GM23338 (cell line): ENCODE results near the gene MKX. TPM values are rescaled to one million over a fixed set of nuclear protein-coding genes. Genes with fewer than 3 reads are reported as not detected.

ENCODE experiments used
- ATAC-seq: fragments of 200-7000 bp; cut with Tn5 transposase; 3 replicates; pipeline ENCODE4 v1.9.1; 2020
- DNase-seq: peaks from one replicate; pipeline ENCODE4 v3.0.0-alpha.2; 2015; ENCODE audit warnings: low spot score
- H2AFZ ChIP-seq: fragments of 200-600 bp; sonication (generic); 2 replicates; pipeline ENCODE4 v1.8.0; 2016; ENCODE audit warnings: antibody characterized with exemption, mild to moderate bottlenecking, moderate library complexity
- H3F3A ChIP-seq: fragments of 200-600 bp; sonication (generic); replicated peaks from 2 replicates; pipeline ENCODE4 v1.8.0; 2017; ENCODE audit warnings: antibody characterized with exemption, mixed run types, low read depth
- H3K27ac ChIP-seq: fragments of 200-600 bp; sonication (generic); 2 replicates; pipeline ENCODE4 v1.6.1; 2016; ENCODE audit warnings: low read depth
- H3K27me3 ChIP-seq: fragments of 200-600 bp; sonication (generic); 2 replicates; pipeline ENCODE4 v1.8.0; 2016; ENCODE audit warnings: mild to moderate bottlenecking, mixed run types, moderate library complexity; ENCODE audit not compliant: insufficient read depth
- H3K36me3 ChIP-seq: fragments of 200-600 bp; sonication (generic); 2 replicates; pipeline ENCODE4 v1.8.0; 2016; ENCODE audit warnings: mild to moderate bottlenecking; ENCODE audit not compliant: insufficient read depth
- H3K4me1 ChIP-seq: fragments of 200-600 bp; sonication (generic); 2 replicates; pipeline ENCODE4 v1.8.0; 2016; ENCODE audit warnings: mild to moderate bottlenecking, moderate library complexity; ENCODE audit not compliant: insufficient read depth
- H3K4me2 ChIP-seq: fragments of 200-600 bp; sonication (generic); 2 replicates; pipeline ENCODE4 v1.7.1; 2017; ENCODE audit warnings: mixed run types
- H3K4me3 ChIP-seq: fragments of 200-600 bp; sonication (generic); 2 replicates; pipeline ENCODE4 v1.6.1; 2016; ENCODE audit warnings: mixed run types
- H3K79me2 ChIP-seq: fragments of 200-600 bp; sonication (generic); replicated peaks from 2 replicates; pipeline ENCODE4 v1.8.0; 2017; ENCODE audit warnings: mild to moderate bottlenecking; ENCODE audit not compliant: insufficient read depth
- H3K9me2 ChIP-seq: fragments of 200-600 bp; sonication (generic); 2 replicates; pipeline ENCODE4 v1.8.0; 2017; ENCODE audit not compliant: insufficient read depth
- H4K20me1 ChIP-seq: fragments of 200-600 bp; sonication (generic); replicated peaks from 2 replicates; pipeline ENCODE4 v1.8.0; 2017; ENCODE audit warnings: mild to moderate bottlenecking; ENCODE audit not compliant: insufficient read depth
- H3K27ac Mint-ChIP-seq: 2 replicates; pipeline ENCODE4 v1.8.0; 2020; ENCODE audit warnings: inconsistent platforms, mild to moderate bottlenecking, moderate library complexity, mixed read lengths
- H3K27me3 Mint-ChIP-seq: 3 replicates; pipeline ENCODE4 v1.8.0; 2022; ENCODE audit warnings: low read depth, mild to moderate bottlenecking, moderate library complexity, mixed read lengths, inconsistent platforms; ENCODE audit not compliant: insufficient read depth, poor library complexity
- H3K36me3 Mint-ChIP-seq: 3 replicates; pipeline ENCODE4 v1.8.0; 2021; ENCODE audit warnings: low read depth, mild to moderate bottlenecking, inconsistent platforms, moderate library complexity, mixed read lengths
- H3K4me1 Mint-ChIP-seq: 3 replicates; pipeline ENCODE4 v1.8.0; 2020; ENCODE audit warnings: mild to moderate bottlenecking, inconsistent platforms, mixed read lengths
- H3K4me3 Mint-ChIP-seq: 3 replicates; pipeline ENCODE4 v1.8.0; 2021; ENCODE audit warnings: moderate library complexity, mild to moderate bottlenecking, inconsistent platforms, mixed read lengths
- H3K9me3 Mint-ChIP-seq: 3 replicates; pipeline ENCODE4 v1.8.0; 2020; ENCODE audit warnings: moderate library complexity, mild to moderate bottlenecking, inconsistent platforms, mixed read lengths
- CREB1 ChIP-seq: fragments of 250-450 bp; sonication (Bioruptor Pico); IDR thresholded peaks from 2 replicates; pipeline ENCODE4 v1.5.0; 2020; ENCODE audit warnings: low read depth, mild to moderate bottlenecking, moderate library complexity
- CTCF ChIP-seq, 2 experiments: fragments of 200-600 bp in 1 of 2; sonication (generic) in 1 of 2; conservative IDR thresholded peaks; 2 replicates each; pipeline versions ENCODE4 v1.5.1 to v1.6.1; 2016 to 2017; ENCODE audit warnings: antibody characterized with exemption in 2 of 2, low read depth in 2 of 2, mild to moderate bottlenecking in 2 of 2, moderate library complexity in 1 of 2
- EZH2 ChIP-seq: fragments of 200-600 bp; sonication (generic); IDR thresholded peaks from one replicate; pipeline ENCODE4 v1.8.0; 2017; ENCODE audit warnings: antibody characterized with exemption, mild to moderate bottlenecking, low read depth; ENCODE audit not compliant: unreplicated experiment
- POLR2AphosphoS5 ChIP-seq: IDR thresholded peaks from 2 replicates; pipeline ENCODE4 v1.6.1; 2016; ENCODE audit warnings: antibody characterized with exemption, low read depth
- ZNF331 ChIP-seq: fragments of 250-450 bp; sonication (Bioruptor Pico); IDR thresholded peaks from 2 replicates; pipeline ENCODE4 v1.5.0; 2020; ENCODE audit warnings: low read depth, mild to moderate bottlenecking, moderate library complexity
- ZNF462 ChIP-seq: fragments of 250-450 bp; sonication (Bioruptor Pico); IDR thresholded peaks from 2 replicates; pipeline ENCODE4 v1.5.0; 2020; ENCODE audit warnings: mild to moderate bottlenecking, moderate library complexity
- polyA plus RNA-seq: library from polyadenylated mRNA; unstranded; fragments of >200 nt; fragmentation: Nextera tagmentation; extraction: Ambion mirVana; gene quantifications from 2 replicates; pipeline ENCODE4 v1.2.1, GENCODE V29; 2016
- total RNA-seq: library from RNA; depleted of rRNA; stranded (reverse); fragments of >200 nt; shearing (Covaris generic); gene quantifications from 2 replicates; pipeline ENCODE4 v1.2.3, GENCODE V29; 2014

The MKX gene
- total and polyA plus RNA-seq, 2 experiments from 2014 or later = 0.66 to 0.97 TPM

GRCh38 chr10:27688991-27689390 is 56.6 kb downstream of the MKX start (continued):
- no peak for TF ChIP-seq CREB1 (CRISPR knock-in tag)
- no peak for TF ChIP-seq ZNF462 (CRISPR knock-in tag)
- no peak for TF ChIP-seq EZH2
- no peak for TF ChIP-seq ZNF331 (CRISPR knock-in tag)

DNA sequence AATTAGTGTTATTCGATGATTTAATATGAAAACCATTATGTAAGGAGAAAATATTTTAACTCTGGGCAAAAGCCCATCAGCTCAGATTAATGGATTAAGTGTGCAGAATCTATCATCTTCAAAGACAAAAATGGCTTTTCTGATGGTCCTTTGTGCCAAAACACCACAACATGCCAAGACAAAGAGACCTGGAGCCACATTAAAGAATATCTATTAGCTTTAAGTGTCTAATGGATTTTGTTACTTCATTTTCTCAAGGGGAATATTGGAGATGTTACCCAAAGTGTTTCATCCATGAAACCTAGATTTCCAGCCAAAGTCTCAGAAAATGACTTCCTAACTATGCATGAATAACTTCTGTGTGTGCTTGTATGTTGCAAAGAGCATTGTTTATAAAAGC is 57.3 kb downstream of the MKX start:
- no peaks in the 10 kb centered on the region for H3K79me2 ChIP-seq
- H3K27me3 Mint-ChIP-seq = peaks cover 2% of the 10 kb centered on the region
- no peak overlapping the region for H3K4me2 ChIP-seq
- H3K27me3 ChIP-seq = no peaks in the 10 kb centered on the region
- no peaks in the 10 kb centered on the region for H3K4me1 Mint-ChIP-seq
- ATAC-seq (no peak), DNase-seq (no peak)
- no peaks in the 10 kb centered on the region for H4K20me1 ChIP-seq
- H3K27ac ChIP-seq = no peak overlapping the region
- no peak overlapping the region for H3K4me3 Mint-ChIP-seq
- H3F3A ChIP-seq = no peaks in the 10 kb centered on the region
- H3K27ac Mint-ChIP-seq = no peak overlapping the region
- H2AFZ ChIP-seq = no peak overlapping the region
- H3K36me3 ChIP-seq = no peaks in the 10 kb centered on the region
- H3K4me3 ChIP-seq = no peak overlapping the region
- H3K9me2 ChIP-seq = no peaks in the 10 kb centered on the region; the same call in 1 of the 2 replicates
- H3K36me3 Mint-ChIP-seq = peaks cover 9% of the 10 kb centered on the region; the same call in 1 of the 3 replicates
- no peaks in the 10 kb centered on the region; the same call in 2 of the 3 replicates for H3K9me3 Mint-ChIP-seq
- no peaks in the 10 kb centered on the region for H3K4me1 ChIP-seq
- TF ChIP-seq ZNF462 (CRISPR knock-in tag) (no peak), EZH2 (no peak), CTCF (conservative IDR thresholded peaks at IDR 0.05; ENCODE audit: low read depth in 2 of 2) (no peak), CREB1 (CRISPR knock-in tag) (no peak), POLR2AphosphoS5 (no peak), ZNF331 (CRISPR knock-in tag) (no peak)
